Hepatocyte (in vitro differentiated cells): Measurements from ENCODE around the gene KDM4C. TPM values are rescaled to one million over a fixed set of nuclear protein-coding genes. Genes with fewer than 3 reads are reported as not detected.

Experiments used
- DNase-seq: peaks from one replicate; pipeline ENCODE4 v3.0.0-alpha.2; 2016; ENCODE audit warnings: low spot score
- H2AFZ ChIP-seq: fragments of 200-600 bp; sonication (generic); 2 replicates; pipeline ENCODE4 v1.6.0; 2016; ENCODE audit warnings: antibody characterized with exemption, mild to moderate bottlenecking
- H3K27ac ChIP-seq: fragments of 200-600 bp; sonication (generic); 2 replicates; pipeline ENCODE4 v1.5.1; 2016; ENCODE audit warnings: mild to moderate bottlenecking
- H3K27me3 ChIP-seq: fragments of 200-600 bp; sonication (generic); 2 replicates; pipeline ENCODE4 v1.6.1; 2016
- H3K36me3 ChIP-seq: fragments of 200-600 bp; sonication (generic); replicated peaks from 2 replicates; pipeline ENCODE4 v1.5.1; 2016; ENCODE audit warnings: low read depth; ENCODE audit not compliant: insufficient read depth
- H3K4me1 ChIP-seq: fragments of 200-600 bp; sonication (generic); 2 replicates; pipeline ENCODE4 v1.5.1; 2016; ENCODE audit warnings: mild to moderate bottlenecking, moderate library complexity; ENCODE audit not compliant: insufficient read depth
- H3K4me2 ChIP-seq: fragments of 200-600 bp; sonication (generic); 2 replicates; pipeline ENCODE4 v1.6.0; 2016
- H3K4me3 ChIP-seq: fragments of 200-600 bp; sonication (generic); 2 replicates; pipeline ENCODE4 v1.5.1; 2016; ENCODE audit warnings: mild to moderate bottlenecking
- H3K79me2 ChIP-seq: fragments of 200-600 bp; sonication (generic); 2 replicates; pipeline ENCODE4 v1.6.0; 2017; ENCODE audit warnings: mild to moderate bottlenecking
- H3K9me2 ChIP-seq: fragments of 200-600 bp; sonication (generic); replicated peaks from 2 replicates; pipeline ENCODE4 v1.6.0; 2017; ENCODE audit warnings: mild to moderate bottlenecking; ENCODE audit not compliant: insufficient read depth
- H3K9me3 ChIP-seq: fragments of 200-600 bp; sonication (generic); 2 replicates; pipeline ENCODE4 v1.5.1; 2016; ENCODE audit warnings: low read depth, mild to moderate bottlenecking
- H4K20me1 ChIP-seq: fragments of 200-600 bp; sonication (generic); 2 replicates; pipeline ENCODE4 v1.6.0; 2016; ENCODE audit warnings: mild to moderate bottlenecking; ENCODE audit not compliant: insufficient read depth, poor library complexity, severe bottlenecking
- EZH2 ChIP-seq: fragments of 200-600 bp; sonication (generic); IDR thresholded peaks from 2 replicates; pipeline ENCODE4 v1.6.1; 2016; ENCODE audit warnings: antibody characterized with exemption, mild to moderate bottlenecking, borderline replicate concordance
- EZH2phosphoT487 ChIP-seq: fragments of 200-600 bp; sonication (generic); IDR thresholded peaks from one replicate; pipeline ENCODE4 v1.6.1; 2018; ENCODE audit warnings: antibody characterized with exemption, mild to moderate bottlenecking, low read depth, moderate library complexity; ENCODE audit not compliant: unreplicated experiment, severe bottlenecking
- WGBS: methylation state at CpG from one replicate; pipeline ENCODE4 v1.1.6; 2016; ENCODE audit warnings: low lambda C conversion rate; ENCODE audit errors: missing lambda C conversion rate; 5-methylcytosine and 5-hydroxymethylcytosine counted together
- polyA plus RNA-seq: library from polyadenylated mRNA; unstranded; fragments of >200 nt; fragmentation: Nextera tagmentation; extraction: Ambion mirVana; gene quantifications from 2 replicates; pipeline ENCODE4 v1.2.1, GENCODE V29; 2016
- total RNA-seq: library from RNA; depleted of rRNA; stranded (reverse); fragments of >200 nt; gene quantifications from 2 replicates; pipeline ENCODE4 v1.2.3, GENCODE V29; 2014
- TF ChIP-seq, protein P1 (sequence below): fragments of 200-600 bp; sonication (generic); IDR thresholded peaks from 2 replicates; pipeline ENCODE4 v1.5.1; 2016; ENCODE audit warnings: antibody characterized with exemption, mild to moderate bottlenecking; ENCODE audit not compliant: poor library complexity

Gene KDM4C
- total and polyA plus RNA-seq, 2 experiments from 2014 or later: 16.1 to 28.7 TPM

DNA sequence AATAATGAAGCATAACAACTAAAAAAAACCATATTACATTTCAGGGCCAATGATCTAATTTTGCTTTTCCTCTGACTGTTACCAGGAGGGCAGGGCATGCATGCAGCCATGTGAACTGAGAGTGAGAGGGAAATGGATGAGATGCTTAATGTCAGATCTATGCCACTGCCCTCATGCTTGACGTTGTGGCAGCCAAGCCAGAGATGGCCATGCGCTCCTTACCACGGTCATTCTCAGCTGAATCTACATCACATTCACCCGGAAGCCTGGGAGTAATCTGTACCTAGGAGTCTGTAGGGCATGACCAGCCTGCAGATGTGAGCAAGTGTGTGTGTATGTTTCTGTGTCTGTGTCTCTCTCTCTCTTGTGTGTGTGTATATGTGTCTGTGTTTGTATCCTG, 183.7 kb downstream of the KDM4C start:
- H3K36me3 ChIP-seq: no peaks in the 10 kb centered on the region
- H3K4me2 ChIP-seq: no peak overlapping the region
- 93% methylated on average over 4 of the region's 4 CpGs for WGBS
- H3K79me2 ChIP-seq: no peaks in the 10 kb centered on the region
- H3K9me2 ChIP-seq: no peaks in the 10 kb centered on the region
- TF ChIP-seq EZH2 (no peak), EZH2phosphoT487 (no peak)
- TF ChIP-seq, protein P1, sequence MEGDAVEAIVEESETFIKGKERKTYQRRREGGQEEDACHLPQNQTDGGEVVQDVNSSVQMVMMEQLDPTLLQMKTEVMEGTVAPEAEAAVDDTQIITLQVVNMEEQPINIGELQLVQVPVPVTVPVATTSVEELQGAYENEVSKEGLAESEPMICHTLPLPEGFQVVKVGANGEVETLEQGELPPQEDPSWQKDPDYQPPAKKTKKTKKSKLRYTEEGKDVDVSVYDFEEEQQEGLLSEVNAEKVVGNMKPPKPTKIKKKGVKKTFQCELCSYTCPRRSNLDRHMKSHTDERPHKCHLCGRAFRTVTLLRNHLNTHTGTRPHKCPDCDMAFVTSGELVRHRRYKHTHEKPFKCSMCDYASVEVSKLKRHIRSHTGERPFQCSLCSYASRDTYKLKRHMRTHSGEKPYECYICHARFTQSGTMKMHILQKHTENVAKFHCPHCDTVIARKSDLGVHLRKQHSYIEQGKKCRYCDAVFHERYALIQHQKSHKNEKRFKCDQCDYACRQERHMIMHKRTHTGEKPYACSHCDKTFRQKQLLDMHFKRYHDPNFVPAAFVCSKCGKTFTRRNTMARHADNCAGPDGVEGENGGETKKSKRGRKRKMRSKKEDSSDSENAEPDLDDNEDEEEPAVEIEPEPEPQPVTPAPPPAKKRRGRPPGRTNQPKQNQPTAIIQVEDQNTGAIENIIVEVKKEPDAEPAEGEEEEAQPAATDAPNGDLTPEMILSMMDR: no peak
- no peaks in the 10 kb centered on the region for H3K27me3 ChIP-seq
- H3K4me1 ChIP-seq: no peaks in the 10 kb centered on the region
- no peak overlapping the region for H3K27ac ChIP-seq
- H3K9me3 ChIP-seq: no peaks in the 10 kb centered on the region
- DNase-seq: no peak
- H2AFZ ChIP-seq: no peak overlapping the region
- no peaks in the 10 kb centered on the region for H4K20me1 ChIP-seq
- H3K4me3 ChIP-seq: no peak overlapping the region

DNA sequence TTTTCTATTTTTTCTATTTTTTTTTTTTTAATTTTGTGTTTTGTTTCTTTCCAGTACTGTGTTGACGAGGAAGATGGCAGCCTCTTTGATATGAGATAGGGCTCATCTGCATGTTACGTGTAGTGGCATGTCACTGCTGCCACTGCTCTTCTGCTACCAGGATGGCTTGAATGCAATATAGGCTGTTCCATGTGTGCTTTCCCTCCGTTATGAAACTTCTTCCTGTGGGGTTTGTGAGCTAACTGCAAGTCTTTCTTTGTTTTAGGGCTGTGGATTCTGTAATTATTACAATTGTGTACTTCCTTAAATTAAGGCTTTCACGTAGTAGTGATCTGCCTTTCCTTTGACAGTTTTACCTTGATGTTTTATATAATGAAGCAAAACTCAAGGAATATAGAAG, 184.6 kb downstream of the KDM4C start:
- no peak overlapping the region for H3K4me2 ChIP-seq
- no peaks in the 10 kb centered on the region for H4K20me1 ChIP-seq
- no peak overlapping the region for H3K4me3 ChIP-seq
- H3K27me3 ChIP-seq: no peaks in the 10 kb centered on the region
- H3K9me3 ChIP-seq: no peaks in the 10 kb centered on the region
- no peak for TF ChIP-seq EZH2
- TF ChIP-seq EZH2phosphoT487: no peak
- TF ChIP-seq, protein P1: no peak
- 89% methylated on average over 4 of the region's 4 CpGs for WGBS
- no peaks in the 10 kb centered on the region for H3K9me2 ChIP-seq
- H3K79me2 ChIP-seq: no peaks in the 10 kb centered on the region
- no peak overlapping the region for H3K27ac ChIP-seq
- no peaks in the 10 kb centered on the region for H3K36me3 ChIP-seq
- DNase-seq: no peak
- no peak overlapping the region for H2AFZ ChIP-seq
- no peaks in the 10 kb centered on the region for H3K4me1 ChIP-seq

DNA sequence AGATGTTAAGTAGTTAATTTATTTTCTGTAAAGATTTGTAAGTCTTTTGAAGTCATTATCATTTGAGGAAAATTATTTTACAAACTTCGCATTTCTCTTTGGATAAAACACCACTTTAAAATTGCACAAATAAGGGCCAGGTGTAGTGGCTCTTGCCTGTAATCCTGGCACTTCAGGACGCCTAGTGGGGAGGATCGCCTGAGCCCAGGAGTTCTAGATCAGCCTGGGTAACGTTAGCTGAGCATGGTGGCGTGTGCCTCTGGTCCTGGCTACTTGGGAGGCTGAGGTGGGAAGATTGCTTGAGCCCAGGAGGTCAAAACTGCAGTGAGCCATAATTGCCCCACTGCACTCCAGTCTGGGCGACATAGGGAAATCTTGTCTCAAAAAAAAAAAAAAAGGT, 185.5 kb downstream of the KDM4C start:
- DNase-seq: no peak
- Histone ChIP-seq H3K9me3 (no peaks in the 10 kb centered on the region), H4K20me1 (no peaks in the 10 kb centered on the region), H3K4me2 (no peak overlapping the region), H3K27ac (no peak overlapping the region), H3K4me1 (no peaks in the 10 kb centered on the region), H3K36me3 (no peaks in the 10 kb centered on the region), H3K4me3 (no peak overlapping the region), H3K27me3 (no peaks in the 10 kb centered on the region), H2AFZ (no peak overlapping the region), H3K79me2 (no peaks in the 10 kb centered on the region), H3K9me2 (no peaks in the 10 kb centered on the region)
- WGBS: 95% methylated on average over 6 of the region's 6 CpGs
- TF ChIP-seq, protein P1: no peak
- TF ChIP-seq EZH2: no peak
- no peak for TF ChIP-seq EZH2phosphoT487

DNA sequence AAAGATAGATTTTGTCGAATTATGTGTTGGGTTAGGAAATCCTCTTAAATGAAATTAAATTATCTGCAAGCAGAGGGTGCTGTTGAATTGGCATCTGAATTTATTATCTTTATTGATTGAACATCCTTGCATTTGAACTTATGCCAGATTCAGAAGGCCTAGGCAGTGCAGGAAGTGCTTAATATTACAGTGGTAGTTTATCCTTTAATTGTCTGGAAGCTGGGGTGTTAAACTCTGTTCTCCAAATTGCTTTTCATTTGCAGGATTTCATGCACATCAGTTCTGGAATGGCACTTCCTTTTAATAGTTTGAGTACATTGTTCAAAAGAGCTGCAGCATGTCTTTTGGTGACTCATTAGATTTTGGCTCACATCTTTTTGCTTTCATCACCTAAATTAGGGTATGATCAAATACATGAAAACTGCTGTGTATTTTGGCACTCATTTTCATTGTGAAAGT, 186.3 kb downstream of the KDM4C start:
- 91% methylated on average over 1 of the region's 1 CpG for WGBS
- Histone ChIP-seq H3K79me2 (no peaks in the 10 kb centered on the region), H3K9me3 (no peaks in the 10 kb centered on the region), H3K27ac (no peak overlapping the region), H3K4me2 (no peak overlapping the region), H3K4me3 (no peak overlapping the region), H3K4me1 (no peaks in the 10 kb centered on the region), H3K27me3 (no peaks in the 10 kb centered on the region), H3K9me2 (no peaks in the 10 kb centered on the region), H3K36me3 (no peaks in the 10 kb centered on the region), H2AFZ (no peak overlapping the region), H4K20me1 (no peaks in the 10 kb centered on the region)
- DNase-seq: no peak
- TF ChIP-seq, protein P1: no peak
- TF ChIP-seq EZH2phosphoT487 (no peak), EZH2 (no peak)
